HG03097 (cell line): Measurements from ENCODE around the gene IFITM1.
"Not testable (repeated sequence)": the region's sequence is repeated elsewhere in the genome, so short reads cannot be mapped to it uniquely, and the experiment has no call there.

Experiments
- ATAC-seq: cut with Tn5 transposase; IDR thresholded peaks from one replicate; pipeline ENCODE4 v1.9.1; 2021; ENCODE audit not compliant: unreplicated experiment, low FRiP score

The IFITM1 gene

GRCh38 chr11:339963-340362, 26.1 kb downstream of the IFITM1 start:
- no peak for ATAC-seq

DNA sequence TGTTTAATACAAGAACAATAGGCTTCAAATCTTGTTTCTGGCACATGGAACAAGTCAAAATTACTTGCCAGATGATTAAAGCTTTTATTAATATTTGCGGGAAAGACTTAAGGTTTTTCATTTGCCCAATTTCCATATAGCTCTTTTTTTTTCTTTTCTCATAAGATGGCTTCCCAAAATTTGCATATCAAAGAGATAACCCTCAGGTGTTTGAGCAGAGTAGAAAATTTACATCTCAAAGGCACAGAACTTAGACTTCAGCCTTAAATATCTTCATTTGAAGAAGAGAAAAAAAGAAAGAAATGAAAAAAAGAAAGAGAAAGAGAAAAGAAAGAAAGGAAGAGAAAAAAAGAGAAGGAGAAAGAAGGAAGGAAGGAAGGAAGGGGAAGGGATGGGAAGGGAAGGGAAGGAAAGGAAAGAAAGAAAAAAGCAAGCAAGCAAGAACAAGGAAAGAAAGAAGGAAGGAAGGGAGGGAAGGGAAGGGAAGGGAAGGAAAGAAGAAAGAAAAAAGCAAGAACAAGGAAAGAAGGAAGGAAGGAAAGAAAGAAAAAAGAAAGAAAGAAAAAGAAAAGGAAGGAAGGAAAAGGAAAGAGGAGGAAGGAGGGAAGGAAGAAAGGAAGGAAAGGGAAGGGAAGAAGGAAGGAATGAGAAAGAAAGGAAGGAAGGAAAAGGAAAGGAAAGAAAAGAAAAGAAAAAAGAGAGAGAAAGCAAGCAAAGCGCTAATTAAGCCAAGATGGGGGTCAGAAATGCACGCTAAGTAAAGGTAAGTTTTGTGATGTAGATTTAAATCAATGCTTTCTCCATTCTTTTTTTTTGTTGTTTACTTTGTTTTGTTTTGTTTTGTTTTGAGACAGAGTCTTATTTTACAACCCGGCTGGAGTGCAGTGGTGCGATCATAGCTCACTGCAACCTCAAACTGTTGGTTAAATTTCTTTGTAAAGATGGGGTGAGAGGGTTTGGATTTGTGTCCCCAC, 27.0 kb downstream of the IFITM1 start:
- no peak for ATAC-seq

DNA sequence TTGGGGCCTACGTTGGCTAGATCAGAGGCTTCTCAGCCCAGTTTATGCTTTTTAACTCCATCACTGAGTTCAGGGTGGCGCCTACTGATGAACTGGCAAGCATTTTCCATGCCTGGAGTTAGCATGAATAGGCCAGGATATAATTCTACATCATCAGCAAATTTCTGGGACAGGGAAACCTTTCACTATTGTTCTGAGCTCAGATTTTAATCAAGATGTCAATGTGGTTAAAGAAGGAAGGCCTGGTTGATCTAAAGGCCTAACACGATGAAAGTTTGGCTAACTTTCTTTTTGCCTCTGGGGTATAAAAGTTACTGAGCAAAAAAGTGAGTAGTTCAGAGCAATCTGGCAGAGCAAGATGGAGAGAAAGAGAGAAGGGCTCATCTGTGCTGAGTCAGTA, 28.5 kb downstream of the IFITM1 start:
- no peak for ATAC-seq

DNA sequence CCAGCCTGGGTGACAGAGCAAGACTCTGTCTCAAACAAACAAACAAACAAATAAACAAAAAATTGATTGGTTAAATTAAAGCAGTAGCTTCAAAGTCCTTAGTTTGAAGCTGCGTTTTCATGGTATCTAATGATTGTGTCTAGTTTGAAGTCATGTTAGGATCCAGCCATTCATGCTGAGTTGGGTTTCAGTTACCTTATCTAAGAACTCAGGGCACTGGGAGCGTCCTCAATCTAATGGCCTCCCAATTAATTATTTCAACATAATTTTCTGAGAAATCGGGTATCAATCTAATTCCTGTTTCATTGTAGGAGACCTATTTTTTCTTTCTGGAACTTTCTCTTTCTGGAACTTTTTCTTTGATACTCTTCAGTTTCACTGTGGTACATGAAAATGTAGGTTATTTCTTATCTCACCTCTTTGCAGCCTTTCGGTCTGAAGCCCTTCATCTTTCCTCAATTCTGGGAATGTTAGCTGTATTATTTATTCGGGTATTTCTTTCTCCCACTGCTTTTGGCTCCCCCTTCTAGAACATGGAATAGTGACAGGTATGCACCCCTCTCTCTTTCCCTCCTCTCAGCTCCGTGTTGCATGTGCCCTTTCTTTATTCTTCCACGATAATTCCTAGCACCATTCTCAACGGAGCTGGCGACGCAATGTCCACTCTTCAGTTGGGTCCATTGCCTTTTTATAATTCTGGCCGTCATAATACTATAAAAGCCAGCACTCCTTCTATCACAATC, 31.2 kb downstream of the IFITM1 start:
- no peak for ATAC-seq

DNA sequence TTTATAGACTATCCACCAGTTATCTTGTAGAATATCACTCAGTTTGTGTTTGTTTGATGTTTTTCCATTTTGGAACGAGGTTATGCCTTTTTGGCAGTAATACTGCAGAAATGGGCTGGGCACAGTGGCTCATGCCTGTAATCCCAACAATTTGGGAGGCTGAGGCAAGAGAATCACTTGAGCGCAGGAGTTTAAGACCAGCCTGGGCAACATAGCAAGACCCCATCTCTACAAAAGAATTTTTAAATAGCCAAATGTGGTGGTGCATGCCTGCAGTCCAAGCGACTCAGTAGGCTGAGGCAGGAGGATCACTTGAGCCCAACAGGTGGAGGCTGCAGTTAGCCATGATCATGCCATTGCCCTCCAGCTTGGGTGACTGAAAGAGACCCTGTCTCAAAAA, 32.7 kb downstream of the IFITM1 start:
- no peak for ATAC-seq

DNA sequence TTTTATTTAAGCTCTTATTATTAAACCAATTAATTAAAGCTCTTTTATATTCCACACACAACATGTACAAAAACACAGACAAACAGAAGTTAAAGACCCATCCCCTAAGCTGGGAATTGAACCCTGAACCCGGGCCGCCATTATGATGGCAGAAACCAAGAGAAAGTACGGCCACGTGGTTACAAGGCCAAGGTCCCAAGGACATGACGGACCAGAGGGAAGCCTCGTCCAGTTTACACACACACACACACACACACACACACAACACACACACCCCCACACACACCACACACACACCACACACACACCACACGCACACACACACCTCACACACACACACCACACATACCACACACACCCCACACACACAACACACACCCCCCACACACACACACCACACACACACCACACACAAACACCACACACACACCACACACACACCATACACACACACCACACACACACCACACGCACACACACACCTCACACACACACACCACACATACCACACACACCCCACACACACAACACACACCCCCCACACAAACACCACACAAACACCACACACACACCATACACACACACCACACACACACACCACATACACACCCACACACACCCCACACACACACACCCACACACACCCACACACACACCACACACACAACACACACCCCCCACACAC, 35.6 kb downstream of the IFITM1 start:
- not testable (repeated sequence) for ATAC-seq

- not testable (repeated sequence) for ATAC-seq
These were observed 36.3 kb downstream of the IFITM1 start for GRCh38 chr11:350033-350722.

DNA sequence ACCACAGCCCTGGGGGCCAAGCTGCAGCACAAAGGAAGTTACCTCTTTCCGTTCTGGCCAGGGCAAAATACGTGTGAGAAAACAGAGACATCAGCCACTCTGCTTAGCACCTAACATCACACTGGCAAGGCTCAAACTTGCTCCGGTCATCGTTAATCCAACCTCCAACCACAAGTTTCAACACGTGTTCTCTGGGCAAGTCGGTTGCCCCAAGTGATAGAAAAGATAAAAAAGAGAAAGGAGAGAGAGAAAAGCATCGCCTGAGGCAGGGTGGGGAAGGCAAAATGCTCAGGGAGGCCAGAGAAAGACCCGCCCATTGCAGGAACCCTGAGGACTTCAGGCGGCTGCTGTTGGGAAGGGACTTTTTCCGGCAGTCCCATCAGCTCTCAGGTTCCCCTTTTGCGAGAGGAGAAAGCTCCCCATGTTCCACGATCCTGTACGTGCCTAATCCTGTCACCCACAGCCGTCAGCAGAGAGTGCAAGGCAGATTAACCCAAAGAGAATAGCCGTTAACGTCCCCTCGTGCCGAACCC, 36.9 kb downstream of the IFITM1 start:
- no peak for ATAC-seq

DNA sequence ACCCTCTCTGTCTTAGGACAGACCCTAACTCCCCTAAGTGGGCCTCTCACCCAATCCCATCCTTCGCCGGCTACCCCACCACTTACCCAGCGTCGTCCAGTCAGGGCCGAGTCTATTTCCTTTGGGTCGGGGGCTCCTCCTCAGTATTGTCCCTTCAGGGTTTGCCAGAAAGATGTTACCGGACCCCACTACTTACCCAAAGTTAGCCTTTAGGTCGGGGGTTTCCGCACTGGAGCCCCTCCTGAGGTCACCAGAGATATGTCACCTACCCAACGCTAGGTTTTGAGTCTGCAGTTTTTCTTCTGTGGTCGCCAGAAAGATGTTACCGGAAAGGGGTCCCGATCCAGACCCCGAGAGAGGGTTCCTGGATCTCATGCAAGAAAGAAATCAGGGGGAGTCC, 37.6 kb downstream of the IFITM1 start:
- ATAC-seq: no peak

DNA sequence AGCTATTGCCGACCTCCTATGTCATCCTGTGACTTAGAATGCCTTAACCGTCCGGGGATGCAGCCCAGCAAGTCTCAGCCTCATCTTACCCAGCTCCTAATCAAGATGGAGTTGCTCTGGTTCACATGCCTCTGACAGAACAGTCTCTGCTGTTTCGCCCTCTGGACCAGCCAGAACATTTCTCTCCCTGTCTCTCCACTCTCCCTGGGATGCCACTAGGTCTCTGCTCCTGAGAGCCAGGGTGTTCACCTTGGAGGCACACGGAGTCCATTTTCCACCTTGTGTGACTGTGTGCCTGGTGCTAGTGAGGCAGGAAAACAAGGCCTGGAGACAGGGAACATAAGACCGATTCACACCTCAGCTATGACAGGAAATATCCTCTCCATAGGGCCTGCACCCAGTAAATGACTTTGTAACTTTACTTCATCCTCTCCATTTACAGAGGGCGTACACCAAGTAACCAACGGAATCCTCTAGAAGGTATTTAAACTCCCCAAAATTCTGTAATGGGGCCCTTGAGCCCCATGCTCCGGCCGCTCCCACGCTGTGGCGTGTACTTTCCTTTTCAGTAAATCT, 38.7 kb downstream of the IFITM1 start:
- no peak for ATAC-seq

GRCh38 chr11:353179-353873, 39.5 kb downstream of the IFITM1 start:
- no peak for ATAC-seq

GRCh38 chr11:355581-356458, 42.0 kb downstream of the IFITM1 start:
- peak; percentile 42 for ATAC-seq

- ATAC-seq: no peak
These were observed 42.8 kb downstream of the IFITM1 start for GRCh38 chr11:356610-357009.

GRCh38 chr11:357582-357981, 43.7 kb downstream of the IFITM1 start:
- no peak for ATAC-seq

DNA sequence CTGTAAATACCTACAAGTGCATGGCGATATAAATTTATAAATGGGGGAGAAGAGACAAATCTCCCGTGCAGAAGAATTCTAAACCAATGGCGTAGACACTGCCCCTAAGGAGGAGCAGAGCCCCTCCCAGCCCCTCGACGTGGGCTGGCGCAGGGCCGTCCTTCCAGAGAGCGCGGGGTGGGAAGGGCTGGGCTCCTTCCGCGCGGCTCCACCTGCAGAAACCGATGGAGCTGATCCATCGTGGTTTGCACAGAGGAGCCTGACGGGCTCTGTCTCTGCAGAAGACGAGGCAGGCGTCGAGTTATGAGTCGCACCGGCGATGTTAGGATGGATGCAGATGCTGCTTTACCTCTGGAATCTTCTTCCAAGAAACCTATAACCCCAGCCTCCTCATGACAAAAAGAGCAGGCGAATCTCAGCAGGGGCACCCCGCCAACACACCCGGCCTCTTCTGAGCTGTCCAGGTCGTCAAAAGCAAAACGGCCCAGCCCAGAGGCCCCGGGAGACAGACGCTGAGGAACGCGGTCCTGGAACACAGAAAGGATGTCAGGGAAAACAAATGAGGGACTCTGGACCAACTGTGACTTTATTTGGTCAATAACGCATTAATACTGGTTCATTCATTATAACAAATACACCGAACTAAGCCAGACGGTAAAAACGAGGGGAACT, 44.4 kb downstream of the IFITM1 start:
- no peak for ATAC-seq

DNA sequence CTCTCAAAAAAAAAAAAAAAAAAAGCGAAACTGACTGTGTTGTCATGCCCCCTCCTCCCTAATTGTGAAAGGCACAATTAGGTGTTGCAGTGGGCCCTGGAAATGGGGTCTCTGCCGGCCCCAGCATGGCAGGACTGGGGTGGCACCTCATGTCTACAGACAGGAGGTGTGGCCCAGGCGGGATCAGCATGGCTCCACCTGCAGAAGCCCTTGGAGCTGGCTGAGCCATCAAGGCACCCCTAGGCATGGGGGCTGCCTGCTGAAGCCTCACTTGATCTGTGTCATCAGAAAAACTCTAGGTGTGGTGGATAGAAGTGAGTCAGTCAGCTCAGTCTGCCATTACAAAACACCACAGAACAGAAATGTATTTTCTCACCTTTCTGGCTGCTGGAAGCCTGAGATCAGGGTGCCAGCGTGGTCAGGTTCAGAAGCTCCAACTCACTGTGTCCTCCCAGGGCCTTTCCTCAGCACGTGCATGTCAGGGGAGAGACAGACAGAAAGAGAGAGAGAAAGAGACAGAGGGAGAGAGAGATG, 45.4 kb downstream of the IFITM1 start:
- no peak for ATAC-seq
